ENCODE data around the gene PKNOX2.

The PKNOX2 gene

GRCh38 chr11:125171974-125172373, 7.4 kb downstream of the PKNOX2 start:
- DNase-seq (ENCODE audit: low read depth in 2 of 2, low spot score in 1 of 2): no peak

DNA sequence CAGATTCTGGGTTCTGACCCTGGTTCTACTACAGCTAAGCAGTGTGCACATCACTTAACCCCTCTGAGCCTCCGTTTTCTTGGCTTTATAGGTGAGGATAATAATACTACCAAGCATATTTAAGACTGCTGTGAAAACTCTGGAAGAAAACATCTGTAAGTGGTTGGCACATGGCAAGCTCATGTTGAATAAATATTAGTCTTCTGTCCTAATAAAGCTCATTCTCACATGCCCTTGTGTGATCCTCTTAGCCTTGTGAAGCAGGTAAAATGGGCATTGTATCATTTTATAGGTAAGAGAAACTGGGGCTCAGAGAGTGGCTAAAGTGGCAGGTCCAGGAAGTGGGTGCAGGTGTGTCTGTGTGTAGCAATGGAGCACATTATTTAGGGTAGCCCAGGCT, 8.5 kb downstream of the PKNOX2 start:
- no peak for DNase-seq (ENCODE audit: low read depth in 2 of 2, low spot score in 1 of 2)

- no peak for DNase-seq (ENCODE audit: low read depth in 2 of 2, low spot score in 1 of 2)
Observed at GRCh38 chr11:125173556-125173955, 9.0 kb downstream of the PKNOX2 start.

DNA sequence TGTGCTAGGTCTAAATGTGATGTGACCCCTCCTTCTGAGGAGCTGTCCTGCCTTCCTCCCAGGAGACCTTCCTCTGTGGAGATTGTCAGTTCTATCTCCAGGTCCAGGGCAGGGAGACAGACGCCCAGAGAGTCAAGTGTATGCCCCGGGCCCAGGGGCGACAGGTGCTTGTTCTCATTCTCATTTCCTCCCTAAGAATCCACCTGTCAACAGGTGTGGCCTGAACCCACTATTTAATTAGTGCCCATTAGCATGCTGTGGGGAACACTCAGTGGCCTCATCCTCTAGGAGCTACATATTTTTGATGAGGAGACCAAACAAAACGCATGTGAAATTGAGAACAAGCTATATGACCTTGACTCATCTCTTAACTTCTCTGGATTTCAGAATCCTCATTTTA, 9.5 kb downstream of the PKNOX2 start:
- no peak for DNase-seq (ENCODE audit: low read depth in 2 of 2, low spot score in 1 of 2)

DNA sequence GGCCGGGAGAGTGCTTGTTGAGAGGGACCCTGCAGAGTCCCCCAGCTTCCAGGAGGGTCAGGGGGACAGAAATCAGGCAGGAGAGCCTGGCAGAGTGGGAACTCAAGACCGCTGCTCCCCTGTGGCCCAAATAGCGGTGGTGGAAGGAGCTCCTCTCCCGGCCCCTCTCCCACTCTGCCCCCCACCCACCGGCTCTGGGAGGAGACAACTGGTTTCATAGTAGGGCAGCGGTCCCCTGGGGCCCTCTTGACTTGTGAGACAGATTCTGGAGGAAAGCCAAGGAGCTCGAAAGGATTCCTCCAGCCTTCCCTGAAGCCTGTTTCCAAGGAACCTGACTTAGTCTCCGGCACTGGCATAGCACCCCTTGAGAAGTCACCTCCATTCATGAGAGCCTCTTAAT, 10.1 kb downstream of the PKNOX2 start:
- no peak for DNase-seq (ENCODE audit: low read depth in 2 of 2, low spot score in 1 of 2)

DNA sequence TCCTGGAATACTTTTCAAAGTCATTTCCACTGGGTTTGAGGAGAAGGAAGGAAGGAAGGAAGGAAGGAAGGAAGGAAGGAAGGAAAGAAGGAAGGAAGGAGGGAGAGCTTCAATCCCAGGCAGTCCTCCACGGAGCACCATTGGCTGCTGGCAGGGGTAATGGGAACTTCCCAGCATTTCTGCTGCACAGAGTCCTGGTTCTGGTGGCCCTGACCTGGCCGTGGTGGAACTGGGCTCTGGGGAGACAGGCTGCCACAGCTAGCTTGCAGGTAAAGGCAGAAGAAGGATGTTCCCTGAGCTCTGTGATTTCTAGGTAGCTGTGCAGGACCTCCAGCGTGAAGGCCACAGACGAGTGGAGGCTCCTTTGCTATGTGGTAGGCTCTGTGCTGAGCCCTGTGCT, 10.6 kb downstream of the PKNOX2 start:
- DNase-seq (ENCODE audit: low read depth in 2 of 2, low spot score in 1 of 2): no peak

GRCh38 chr11:125175896-125176575, 11.5 kb downstream of the PKNOX2 start:
- DNase-seq (ENCODE audit: low read depth in 2 of 2, low spot score in 1 of 2): no peak

DNA sequence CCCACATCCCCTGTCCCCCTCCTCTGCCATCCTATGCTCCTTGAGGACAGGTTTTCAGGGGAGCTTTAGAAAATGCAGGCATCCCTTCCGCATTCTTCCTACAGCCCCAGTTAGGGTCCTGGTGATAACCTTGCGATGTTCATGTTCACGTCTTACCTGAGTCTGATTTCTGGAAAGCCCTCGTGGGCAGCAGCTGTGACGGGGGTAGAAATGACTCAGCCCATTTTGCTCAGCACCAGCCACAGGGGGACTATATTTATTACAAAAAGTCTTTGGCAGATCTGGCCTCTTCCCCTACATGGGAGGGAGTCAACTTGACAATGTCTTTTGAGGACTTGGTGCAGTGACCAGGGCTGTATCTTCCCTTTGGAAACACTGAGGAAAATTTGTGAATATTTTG, 12.3 kb downstream of the PKNOX2 start:
- no peak for DNase-seq (ENCODE audit: low read depth in 2 of 2, low spot score in 1 of 2)

DNA sequence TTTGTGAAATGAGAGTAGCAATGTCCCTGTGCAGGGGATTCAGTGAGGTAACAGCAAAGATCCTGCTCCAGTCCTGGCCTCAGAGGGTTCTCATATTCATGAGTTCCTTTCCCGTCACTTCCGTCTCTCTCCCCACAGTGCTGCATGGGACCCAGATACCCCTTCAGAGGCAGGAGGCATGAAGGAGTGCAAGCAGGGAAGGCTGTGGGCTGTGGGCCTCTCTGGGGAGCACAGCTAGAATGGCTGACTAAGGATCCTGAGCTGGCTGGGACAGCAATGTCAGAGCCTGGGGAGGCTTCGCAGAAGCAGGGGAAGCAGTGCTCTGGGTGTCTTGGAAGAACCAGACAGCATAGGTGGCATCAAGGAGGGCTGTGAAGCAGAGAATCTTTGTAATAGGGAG, 13.0 kb downstream of the PKNOX2 start:
- no peak for DNase-seq (ENCODE audit: low read depth in 2 of 2, low spot score in 1 of 2)

DNA sequence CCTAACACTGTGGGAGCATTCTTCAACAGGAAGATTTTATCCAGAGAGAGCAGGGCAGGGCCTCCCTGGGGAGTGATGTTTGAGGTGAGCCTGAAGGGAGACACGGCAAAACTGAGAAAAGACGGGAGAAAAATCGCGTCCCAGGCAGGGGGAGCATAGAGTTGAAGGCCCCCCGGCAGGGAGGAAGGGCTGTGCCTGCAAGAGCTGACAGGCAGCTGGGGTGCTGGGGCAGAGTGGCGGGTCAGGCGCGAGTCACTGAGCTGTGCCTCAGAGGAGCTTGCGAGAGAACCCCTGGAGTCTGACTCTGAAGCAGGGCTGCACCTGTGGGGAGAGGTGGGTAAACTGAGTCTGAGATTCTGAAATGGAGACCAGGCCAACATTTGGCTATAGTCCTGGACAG, 14.8 kb downstream of the PKNOX2 start:
- no peak for DNase-seq (ENCODE audit: low read depth in 2 of 2, low spot score in 1 of 2)

DNA sequence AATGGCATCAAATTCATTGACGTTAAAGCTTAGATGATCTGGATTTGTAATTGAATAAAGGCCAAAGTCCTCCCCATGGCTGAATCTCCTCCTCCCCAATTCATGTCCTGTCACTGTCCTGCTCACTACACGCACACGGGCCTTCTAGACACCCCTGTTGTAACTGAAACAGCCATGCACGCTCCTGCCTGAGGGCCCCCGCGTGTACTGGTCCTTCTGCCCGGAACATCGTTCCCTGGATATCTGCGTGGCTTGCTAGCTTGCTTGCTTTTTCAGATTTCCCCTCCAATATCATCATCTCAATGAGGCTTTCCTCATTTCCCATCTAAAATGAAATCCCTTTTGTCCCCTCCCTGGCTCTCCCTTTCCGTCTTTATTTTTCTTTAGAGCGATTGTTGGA, 15.3 kb downstream of the PKNOX2 start:
- DNase-seq (ENCODE audit: low read depth in 2 of 2, low spot score in 1 of 2): no peak

DNA sequence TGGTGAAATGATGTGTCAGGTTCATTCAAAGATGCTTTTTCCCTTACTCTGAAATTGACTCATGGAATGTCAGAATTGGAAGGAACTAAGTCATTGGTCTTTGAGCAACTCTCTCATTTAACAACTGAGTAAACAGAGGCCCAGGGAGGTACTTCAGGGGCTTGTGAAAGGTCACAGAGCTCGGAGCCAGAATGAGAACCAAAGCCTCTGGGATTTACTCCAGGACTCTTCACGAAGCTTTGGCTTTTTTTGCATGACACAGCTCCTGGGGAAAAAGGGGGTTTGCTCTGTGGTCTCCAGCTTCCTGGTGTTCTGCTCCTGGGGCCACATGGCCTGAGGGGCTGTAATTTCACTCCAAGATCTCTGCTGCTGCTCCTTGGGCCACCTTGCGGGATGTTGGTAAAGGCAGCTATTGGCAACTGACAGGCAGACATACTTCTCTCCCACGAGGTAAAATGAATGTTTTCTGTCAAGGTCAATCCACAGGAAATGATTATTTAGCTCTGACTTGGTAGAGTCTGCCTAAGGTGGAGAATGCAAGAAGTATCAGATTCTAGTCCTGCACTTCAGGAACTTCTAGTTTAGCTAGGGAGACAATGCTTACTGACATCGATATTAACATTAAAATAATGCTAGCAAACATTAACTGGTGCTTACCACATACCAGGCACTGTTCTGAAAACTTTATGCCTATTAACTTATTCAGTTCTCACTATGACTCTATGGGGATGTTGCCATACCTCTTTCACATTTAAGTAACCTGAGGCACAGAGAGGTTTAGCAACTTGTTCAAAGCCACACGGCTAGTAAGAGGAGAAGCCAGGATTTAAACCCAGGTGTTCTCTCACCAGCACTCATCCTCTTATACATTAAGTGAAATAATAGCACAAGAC, 16.1 kb downstream of the PKNOX2 start:
- no peak for DNase-seq (ENCODE audit: low read depth in 2 of 2, low spot score in 1 of 2)

DNA sequence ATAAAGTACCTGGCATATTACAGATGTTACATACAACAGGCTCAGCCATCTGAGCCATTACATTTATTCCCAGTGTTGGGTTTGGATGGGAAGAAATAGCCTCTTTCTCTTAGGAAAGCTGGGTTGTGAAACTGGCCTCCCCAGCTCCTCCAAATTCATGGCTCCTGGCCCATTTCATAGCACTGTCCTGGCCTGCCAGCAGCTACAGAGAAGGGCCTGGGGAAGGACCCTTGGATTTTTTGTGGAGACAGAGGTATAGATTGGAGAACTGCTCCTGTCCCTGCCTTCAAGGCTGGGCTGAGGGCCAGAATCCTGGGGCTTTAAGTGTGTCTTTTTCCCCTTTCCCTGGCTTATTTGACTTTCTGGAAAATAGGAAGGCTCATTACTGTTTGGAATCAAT, 18.0 kb downstream of the PKNOX2 start:
- DNase-seq (ENCODE audit: low read depth in 2 of 2, low spot score in 1 of 2): no peak

DNA sequence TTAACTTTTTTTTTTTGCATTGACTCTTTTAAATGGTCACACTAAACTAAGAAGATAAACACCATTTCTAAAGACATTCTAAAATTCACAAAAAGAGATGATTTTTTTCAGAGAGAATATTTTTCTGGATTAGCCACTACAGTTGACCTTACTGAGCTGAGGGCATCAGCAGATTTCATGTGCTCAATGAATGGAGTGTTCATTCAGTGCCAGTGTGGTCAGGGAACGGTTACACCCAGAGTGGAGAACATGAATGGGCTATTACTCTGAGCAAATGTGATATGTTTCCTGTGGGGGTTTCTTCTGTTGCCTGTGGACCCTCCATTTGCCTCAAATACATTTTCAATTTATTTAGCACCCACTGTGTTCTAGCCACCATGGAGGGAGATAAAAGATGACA, 19.1 kb downstream of the PKNOX2 start:
- no peak for DNase-seq (ENCODE audit: low read depth in 2 of 2, low spot score in 1 of 2)

DNA sequence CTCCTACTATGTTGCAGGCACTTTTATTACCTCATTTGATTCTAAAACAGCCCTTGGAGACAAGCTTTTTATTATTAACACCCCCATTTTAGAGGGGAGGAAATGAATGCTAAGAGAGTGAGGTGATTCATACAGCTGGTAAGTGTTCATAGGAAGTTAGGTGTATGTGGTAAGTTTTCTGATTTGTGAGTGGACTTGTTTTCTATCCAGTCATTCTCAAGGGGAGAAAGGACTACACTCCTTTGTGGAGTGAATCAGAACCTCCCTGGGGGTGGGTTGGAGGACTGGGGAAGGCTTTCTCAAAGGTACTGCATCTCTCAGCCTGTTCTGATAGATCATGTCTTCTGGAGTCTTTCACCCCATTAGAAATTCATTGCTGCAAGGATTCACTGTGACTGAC, 23.5 kb downstream of the PKNOX2 start:
- DNase-seq (ENCODE audit: low read depth in 2 of 2, low spot score in 1 of 2): no peak

DNA sequence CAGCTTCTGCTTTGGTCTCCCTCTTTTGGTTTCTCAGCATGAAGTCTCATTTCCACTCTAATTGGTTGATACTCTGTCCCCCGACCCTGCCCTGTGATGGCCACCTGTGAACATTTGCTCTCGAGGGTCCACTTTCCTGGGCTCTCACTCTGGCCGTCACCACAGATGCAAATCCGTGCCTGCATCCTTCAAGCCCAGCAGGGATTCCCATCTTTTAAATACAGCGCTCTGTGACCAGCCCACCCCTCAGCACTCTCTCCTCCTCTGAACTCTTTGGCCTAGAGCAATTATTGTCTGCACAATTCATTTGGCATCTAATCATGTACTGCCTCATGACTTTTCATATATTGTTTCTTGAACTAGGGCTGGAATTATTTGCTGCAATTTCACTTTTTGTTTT, 26.0 kb downstream of the PKNOX2 start:
- no peak for DNase-seq (ENCODE audit: low read depth in 2 of 2, low spot score in 1 of 2)

DNA sequence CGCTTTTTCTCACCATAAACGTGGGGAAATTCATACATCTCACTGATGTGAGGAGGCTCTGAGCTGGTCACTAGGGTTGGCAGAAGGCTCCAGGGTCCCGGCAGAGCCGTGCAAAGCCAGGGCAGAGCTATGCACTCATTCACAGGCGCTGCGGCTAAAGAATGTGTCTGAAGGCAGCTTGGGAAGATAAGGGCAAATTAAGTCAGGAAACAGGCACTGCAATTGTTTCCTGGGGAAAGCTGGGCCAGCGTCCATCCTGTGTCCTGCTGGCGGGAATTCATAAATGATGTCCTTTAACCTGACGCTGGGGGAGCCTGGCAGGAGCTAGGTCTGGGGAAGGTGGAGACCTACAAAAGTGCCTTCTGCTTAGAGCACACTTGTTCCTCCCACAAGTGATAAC, 27.6 kb downstream of the PKNOX2 start:
- DNase-seq (ENCODE audit: low read depth in 2 of 2, low spot score in 1 of 2): no peak

GRCh38 chr11:125192717-125193415, 28.3 kb downstream of the PKNOX2 start:
- DNase-seq (ENCODE audit: low read depth in 2 of 2, low spot score in 1 of 2): no peak

DNA sequence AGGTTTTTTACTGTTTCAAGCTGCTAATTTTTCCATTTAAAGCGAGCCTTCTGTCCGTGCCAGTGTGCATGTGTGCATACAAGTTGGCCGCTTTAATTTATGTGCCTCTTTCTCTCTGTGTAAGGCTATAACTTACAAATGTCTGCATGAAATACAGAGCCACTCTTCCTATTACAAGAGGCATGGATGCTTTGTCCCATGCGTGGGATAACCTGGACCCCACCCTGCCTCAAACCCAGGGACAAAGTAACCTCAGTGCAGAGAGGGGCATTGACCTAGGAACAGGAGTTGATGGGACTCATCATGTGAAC, 28.8 kb downstream of the PKNOX2 start:
- no peak for DNase-seq (ENCODE audit: low read depth in 2 of 2, low spot score in 1 of 2)

DNA sequence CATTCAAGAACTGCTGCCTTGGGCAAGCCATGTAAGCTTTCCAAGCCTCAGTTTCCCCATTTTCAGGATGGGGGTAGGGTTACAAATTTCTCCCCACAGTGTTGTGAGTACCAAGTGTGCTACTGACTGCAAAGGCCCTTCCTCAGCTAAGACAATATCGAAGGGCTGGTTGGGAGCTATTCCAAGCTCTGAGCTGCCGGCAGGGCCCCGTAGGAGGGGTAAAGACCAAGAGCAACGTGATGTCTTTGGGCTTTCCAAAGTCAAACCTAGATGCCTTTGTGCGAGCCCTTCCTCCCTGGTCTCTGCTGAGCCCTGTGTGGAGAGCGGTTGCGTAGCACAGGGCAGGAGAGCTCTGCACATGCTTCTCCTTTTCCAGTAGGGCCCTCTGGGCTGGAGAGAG, 29.3 kb downstream of the PKNOX2 start:
- DNase-seq (ENCODE audit: low read depth in 2 of 2, low spot score in 1 of 2): no peak

DNA sequence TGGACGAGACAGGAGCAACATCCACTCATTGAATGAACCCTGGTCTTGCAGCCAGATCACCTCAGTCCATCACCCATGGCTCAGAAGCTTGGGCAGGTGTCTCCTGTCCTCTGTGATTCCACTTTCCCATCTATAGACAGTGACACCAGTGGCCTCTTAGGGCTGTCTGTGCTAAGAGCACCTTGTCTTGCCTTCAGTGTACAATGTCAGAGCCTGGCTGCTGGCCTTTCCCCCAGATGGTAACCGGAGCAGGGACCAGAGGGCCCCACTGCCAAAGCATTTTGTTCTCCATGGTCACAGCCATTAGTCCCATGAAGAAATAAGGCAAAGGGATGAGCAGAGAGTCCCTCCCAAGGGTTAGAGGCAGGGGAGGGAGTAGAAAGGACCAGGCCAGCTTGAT, 35.4 kb downstream of the PKNOX2 start:
- DNase-seq (ENCODE audit: low read depth in 2 of 2, low spot score in 1 of 2): no peak

GRCh38 chr11:125200441-125200840, 35.9 kb downstream of the PKNOX2 start:
- DNase-seq (ENCODE audit: low read depth in 2 of 2, low spot score in 1 of 2): no peak

All from stimulated activated CD8-positive, alpha-beta memory T cell treated with anti-CD3 and anti-CD28 coated beads, Interleukin-4, amount 100 ng/mL, for 4 hours (primary cell).